Raji (cell line): ENCODE results near the gene MARCHF7.

ENCODE experiments used
- POLR2A ChIP-seq: IDR thresholded peaks from 2 replicates; pipeline ENCODE4 v1.6.1; 2011; ENCODE audit warnings: low read depth, low read length, control low read depth; ENCODE audit not compliant: insufficient read depth

Gene MARCHF7

GRCh38 chr2:159714247-159714930 is 2.1 kb downstream of the MARCHF7 start:
- no peak for TF ChIP-seq POLR2A

- no peak for TF ChIP-seq POLR2A
Observed at GRCh38 chr2:159715451-159715850, 3.1 kb downstream of the MARCHF7 start.

GRCh38 chr2:159716857-159717256 is 4.6 kb downstream of the MARCHF7 start:
- TF ChIP-seq POLR2A, result no peak

GRCh38 chr2:159720676-159721075 is 8.4 kb downstream of the MARCHF7 start:
- TF ChIP-seq POLR2A, result no peak

GRCh38 chr2:159722580-159722979 is 10.3 kb downstream of the MARCHF7 start:
- no peak for TF ChIP-seq POLR2A

GRCh38 chr2:159725713-159726112 is 13.4 kb downstream of the MARCHF7 start:
- TF ChIP-seq POLR2A, result no peak

- TF ChIP-seq POLR2A, result no peak
Observed at GRCh38 chr2:159728629-159729028, 16.3 kb downstream of the MARCHF7 start.

- TF ChIP-seq POLR2A, result no peak
Observed at GRCh38 chr2:159735648-159736047, 23.3 kb downstream of the MARCHF7 start.

- TF ChIP-seq POLR2A, result no peak
Observed at GRCh38 chr2:159736048-159736447, 23.7 kb downstream of the MARCHF7 start.

- no peak for TF ChIP-seq POLR2A
Observed at GRCh38 chr2:159737292-159737916, 25.1 kb downstream of the MARCHF7 start.

- no peak for TF ChIP-seq POLR2A
Observed at GRCh38 chr2:159737917-159738296, 25.6 kb downstream of the MARCHF7 start.

- TF ChIP-seq POLR2A, result no peak
Observed at GRCh38 chr2:159738509-159739390, 26.4 kb downstream of the MARCHF7 start.

GRCh38 chr2:159742846-159743245 is 30.5 kb downstream of the MARCHF7 start:
- TF ChIP-seq POLR2A, result no peak

GRCh38 chr2:159744363-159744762 is 32.1 kb downstream of the MARCHF7 start:
- no peak for TF ChIP-seq POLR2A

- no peak for TF ChIP-seq POLR2A
Observed at GRCh38 chr2:159748089-159748488, 35.8 kb downstream of the MARCHF7 start.

- no peak for TF ChIP-seq POLR2A
Observed at GRCh38 chr2:159750873-159751272, 38.6 kb downstream of the MARCHF7 start.
